WTC11 (cell line): ENCODE data around the gene FGFR2. TPM values are rescaled to one million over a fixed set of nuclear protein-coding genes. Genes with fewer than 3 reads are reported as not detected.
A peak's percentile ranks its signal among the peaks of the same experiment; 100 is the strongest.

Source experiments
- ATAC-seq: fragments of 200-7000 bp; cut with Tn5 transposase; 2 replicates; pipeline ENCODE4 v1.10.0; 2021; ENCODE audit warnings: mild to moderate bottlenecking, moderate library complexity
- CTCF ChIA-PET: fragments of 300-600 bp; sonication (Branson Sonifier 250); formaldehyde crosslinking; loops from one replicate; lab custom pipeline; 2021; ENCODE audit warnings: antibody characterized with exemption; lab: Charles Lee
- POLR2A ChIA-PET: fragments of 350-600 bp; sonication (Branson Sonifier 250); formaldehyde crosslinking; loops from one replicate; lab custom pipeline; 2021; ENCODE audit warnings: antibody characterized with exemption; lab: Charles Lee
- DNase-seq: peaks from one replicate; pipeline ENCODE4 v3.0.0; 2021; ENCODE audit warnings: low spot score
- H3K27ac Mint-ChIP-seq: 2 replicates; pipeline ENCODE4 v1.8.0; 2021; ENCODE audit warnings: mixed read lengths
- H3K27me3 Mint-ChIP-seq: 2 replicates; pipeline ENCODE4 v1.8.0; 2021; ENCODE audit warnings: low read depth, mild to moderate bottlenecking, moderate library complexity, mixed read lengths
- H3K36me3 Mint-ChIP-seq: 2 replicates; pipeline ENCODE4 v1.8.0; 2021; ENCODE audit warnings: mixed read lengths
- H3K4me1 Mint-ChIP-seq: 2 replicates; pipeline ENCODE4 v1.8.0; 2022; ENCODE audit warnings: mixed read lengths
- H3K4me3 Mint-ChIP-seq: 2 replicates; pipeline ENCODE4 v1.8.0; 2021; ENCODE audit warnings: mild to moderate bottlenecking, moderate library complexity, mixed read lengths
- H3K9me3 Mint-ChIP-seq: 2 replicates; pipeline ENCODE4 v1.8.0; 2021; ENCODE audit warnings: mixed read lengths
- CBFB ChIP-seq: sonication (generic); formaldehyde crosslinking; IDR thresholded peaks from 2 replicates; pipeline ENCODE4 v1.8.1; 2022; ENCODE audit warnings: mild to moderate bottlenecking, low read depth, missing genetic modification reagents
- E2F1 ChIP-seq: sonication (generic); formaldehyde crosslinking; IDR thresholded peaks from 2 replicates; pipeline ENCODE4 v1.8.0; 2022; ENCODE audit warnings: mild to moderate bottlenecking, missing genetic modification reagents
- ESRRA ChIP-seq: sonication (generic); formaldehyde crosslinking; IDR thresholded peaks from 2 replicates; pipeline ENCODE4 v1.8.1; 2022; ENCODE audit warnings: mild to moderate bottlenecking, missing genetic modification reagents, borderline replicate concordance
- FOXJ3 ChIP-seq: sonication (generic); formaldehyde crosslinking; IDR thresholded peaks from 2 replicates; pipeline ENCODE4 v1.9.0; 2021; ENCODE audit warnings: missing genetic modification reagents, mild to moderate bottlenecking, borderline replicate concordance
- GRHL2 ChIP-seq: fragments of 250-450 bp; sonication (Bioruptor Pico); IDR thresholded peaks from 2 replicates; pipeline ENCODE4 v1.8.0; 2022; ENCODE audit warnings: mild to moderate bottlenecking, moderate library complexity; ENCODE audit not compliant: insufficient replicate concordance, severe bottlenecking
- IRF1 ChIP-seq: sonication (generic); formaldehyde crosslinking; IDR thresholded peaks from 2 replicates; pipeline ENCODE4 v1.8.0; 2023; ENCODE audit warnings: missing genetic modification reagents
- JAZF1 ChIP-seq: fragments of 250-450 bp; sonication (Bioruptor Pico); IDR thresholded peaks from 2 replicates; pipeline ENCODE4 v1.9.0; 2021; ENCODE audit warnings: moderate library complexity, mild to moderate bottlenecking, inconsistent platforms
- JUN ChIP-seq: sonication (generic); formaldehyde crosslinking; IDR thresholded peaks from 2 replicates; pipeline ENCODE4 v1.8.0; 2023; ENCODE audit warnings: mild to moderate bottlenecking, missing genetic modification reagents
- NFATC4 ChIP-seq: fragments of 250-450 bp; sonication (Bioruptor Pico); IDR thresholded peaks from 2 replicates; pipeline ENCODE4 v1.9.0; 2021; ENCODE audit warnings: mild to moderate bottlenecking
- NR2C2 ChIP-seq: sonication (generic); formaldehyde crosslinking; IDR thresholded peaks from 2 replicates; pipeline ENCODE4 v1.8.0; 2022; ENCODE audit warnings: mild to moderate bottlenecking, missing genetic modification reagents
- RORB ChIP-seq: fragments of 250-450 bp; sonication (Bioruptor Pico); IDR thresholded peaks from 2 replicates; pipeline ENCODE4 v1.9.0; 2021; ENCODE audit warnings: mild to moderate bottlenecking
- SMAD3 ChIP-seq: sonication (generic); formaldehyde crosslinking; IDR thresholded peaks from 2 replicates; pipeline ENCODE4 v1.8.0; 2022; ENCODE audit warnings: missing genetic modification reagents, mild to moderate bottlenecking, borderline replicate concordance
- USF1 ChIP-seq: sonication (generic); formaldehyde crosslinking; IDR thresholded peaks from 2 replicates; pipeline ENCODE4 v1.8.0; 2022; ENCODE audit warnings: mild to moderate bottlenecking, missing genetic modification reagents
- USF2 ChIP-seq: sonication (generic); formaldehyde crosslinking; IDR thresholded peaks from 2 replicates; pipeline ENCODE4 v1.8.1; 2023; ENCODE audit warnings: mild to moderate bottlenecking, missing genetic modification reagents, moderate library complexity
- ZBTB43 ChIP-seq: sonication (generic); formaldehyde crosslinking; IDR thresholded peaks from 2 replicates; pipeline ENCODE4 v1.8.1; 2023; ENCODE audit warnings: mild to moderate bottlenecking, missing genetic modification reagents
- ZNF121 ChIP-seq: sonication (generic); formaldehyde crosslinking; IDR thresholded peaks from 2 replicates; pipeline ENCODE4 v1.8.0; 2023; ENCODE audit warnings: missing genetic modification reagents
- ZNF219 ChIP-seq: sonication (generic); formaldehyde crosslinking; IDR thresholded peaks from 2 replicates; pipeline ENCODE4 v1.8.0; 2023; ENCODE audit warnings: missing genetic modification reagents, mild to moderate bottlenecking, borderline replicate concordance
- ZNF232 ChIP-seq: sonication (generic); formaldehyde crosslinking; IDR thresholded peaks from 2 replicates; pipeline ENCODE4 v1.8.0; 2022; ENCODE audit warnings: mild to moderate bottlenecking, missing genetic modification reagents
- ZNF512 ChIP-seq: sonication (generic); formaldehyde crosslinking; IDR thresholded peaks from 2 replicates; pipeline ENCODE4 v1.8.1; 2022; ENCODE audit warnings: missing genetic modification reagents, borderline replicate concordance
- total RNA-seq: library from RNA; stranded (reverse); gene quantifications from 3 replicates; pipeline ENCODE4 v1.2.3, GENCODE V29; 2021
- TF ChIP-seq, protein P1 (sequence below): sonication (generic); formaldehyde crosslinking; IDR thresholded peaks from 2 replicates; pipeline ENCODE4 v1.8.0; 2022; ENCODE audit warnings: mild to moderate bottlenecking, missing genetic modification reagents
- TF ChIP-seq, protein P2 (sequence below): fragments of 250-450 bp; sonication (Bioruptor Pico); IDR thresholded peaks from 2 replicates; pipeline ENCODE4 v1.9.0; 2021; ENCODE audit warnings: mild to moderate bottlenecking

The FGFR2 gene
- total RNA-seq, 1 experiment from 2014 or later = 95.0 TPM

DNA sequence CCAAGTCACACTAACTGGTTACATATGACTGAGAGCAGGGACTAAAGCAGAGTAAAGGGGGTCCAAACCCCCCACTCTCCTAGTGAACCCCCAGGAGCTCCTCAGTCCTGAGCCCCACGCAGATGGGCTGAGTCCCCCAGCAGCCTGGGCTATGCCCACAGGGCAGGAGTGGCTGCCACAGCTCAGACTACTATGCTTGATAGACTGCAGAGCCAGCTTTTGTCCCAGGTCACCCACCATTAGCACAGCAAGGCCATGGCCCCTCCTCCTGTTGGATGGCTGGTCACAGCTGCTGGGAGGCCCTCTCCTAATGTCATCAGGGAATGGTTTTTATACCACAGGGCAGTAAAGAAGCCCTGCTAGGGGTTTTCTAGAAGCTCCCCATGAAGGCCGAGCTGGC lies 46.3 kb upstream of the FGFR2 start:
- ChIA-PET CTCF (interaction anchor here (1.4 kb wide), 1 partner anchor 19 kb away, joined by 8 read pairs; no protein-coding TSS in a partner anchor), POLR2A (no interaction called here)
- no peak overlapping the region for H3K4me3 Mint-ChIP-seq
- peaks cover 17% of the 10 kb centered on the region for H3K4me1 Mint-ChIP-seq
- H3K9me3 Mint-ChIP-seq = peaks cover 17% of the 10 kb centered on the region
- H3K27me3 Mint-ChIP-seq = peaks cover 2% of the 10 kb centered on the region; the same call in 1 of the 2 replicates
- H3K36me3 Mint-ChIP-seq = peaks cover 11% of the 10 kb centered on the region
- ATAC-seq = peak; percentile 34
- no peak overlapping the region for H3K27ac Mint-ChIP-seq
- DNase-seq = no peak
- TF ChIP-seq GRHL2 (no peak), ZNF121 (CRISPR knock-in tag) (no peak), ZBTB43 (CRISPR knock-in tag) (no peak)

DNA sequence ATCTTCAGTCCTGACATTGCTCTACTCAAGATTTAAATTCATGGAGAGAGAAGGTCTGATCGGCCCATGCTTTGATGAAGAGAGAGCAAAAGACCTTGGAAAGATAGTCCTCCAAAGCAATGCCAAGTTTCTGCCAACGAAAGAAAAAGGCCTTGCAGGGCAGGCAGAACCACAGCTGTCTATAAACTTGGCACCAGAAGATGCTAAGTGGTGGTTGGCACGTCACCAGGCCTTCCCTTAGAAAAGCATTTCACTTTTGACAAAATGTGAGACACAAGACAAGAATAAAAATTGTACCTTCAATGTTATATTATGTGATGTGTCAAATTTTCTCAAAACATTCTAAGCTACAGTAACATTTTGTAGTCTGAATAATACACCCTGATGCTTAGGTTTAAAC lies 42.0 kb upstream of the FGFR2 start:
- Mint-ChIP-seq H3K4me1 (peaks cover 10% of the 10 kb centered on the region), H3K9me3 (peaks cover 44% of the 10 kb centered on the region), H3K36me3 (peaks cover 24% of the 10 kb centered on the region), H3K4me3 (no peak overlapping the region), H3K27me3 (peaks cover 3% of the 10 kb centered on the region; the same call in 1 of the 2 replicates), H3K27ac (no peak overlapping the region)
- POLR2A ChIA-PET = interaction anchor here (0.6 kb wide), 1 partner anchor 31 kb away, joined by 3 read pairs; no protein-coding TSS in a partner anchor
- DNase-seq (no peak), ATAC-seq (no peak)
- CTCF ChIA-PET = no interaction called here
- no peak for TF ChIP-seq CBFB
- no peak for TF ChIP-seq NR2C2
- TF ChIP-seq E2F1 = no peak
- TF ChIP-seq JUN = no peak
- TF ChIP-seq SMAD3 = no peak
- no peak for TF ChIP-seq ZNF512 (CRISPR knock-in tag)
- no peak for TF ChIP-seq ZNF232 (CRISPR knock-in tag)
- no peak for TF ChIP-seq FOXJ3
- TF ChIP-seq ZNF219 = no peak
- no peak for TF ChIP-seq IRF1 (CRISPR knock-in tag)
- TF ChIP-seq JAZF1 (CRISPR knock-in tag) = no peak
- no peak for TF ChIP-seq NFATC4 (CRISPR knock-in tag)
- no peak for TF ChIP-seq USF1 (CRISPR knock-in tag)
- TF ChIP-seq, protein P1, sequence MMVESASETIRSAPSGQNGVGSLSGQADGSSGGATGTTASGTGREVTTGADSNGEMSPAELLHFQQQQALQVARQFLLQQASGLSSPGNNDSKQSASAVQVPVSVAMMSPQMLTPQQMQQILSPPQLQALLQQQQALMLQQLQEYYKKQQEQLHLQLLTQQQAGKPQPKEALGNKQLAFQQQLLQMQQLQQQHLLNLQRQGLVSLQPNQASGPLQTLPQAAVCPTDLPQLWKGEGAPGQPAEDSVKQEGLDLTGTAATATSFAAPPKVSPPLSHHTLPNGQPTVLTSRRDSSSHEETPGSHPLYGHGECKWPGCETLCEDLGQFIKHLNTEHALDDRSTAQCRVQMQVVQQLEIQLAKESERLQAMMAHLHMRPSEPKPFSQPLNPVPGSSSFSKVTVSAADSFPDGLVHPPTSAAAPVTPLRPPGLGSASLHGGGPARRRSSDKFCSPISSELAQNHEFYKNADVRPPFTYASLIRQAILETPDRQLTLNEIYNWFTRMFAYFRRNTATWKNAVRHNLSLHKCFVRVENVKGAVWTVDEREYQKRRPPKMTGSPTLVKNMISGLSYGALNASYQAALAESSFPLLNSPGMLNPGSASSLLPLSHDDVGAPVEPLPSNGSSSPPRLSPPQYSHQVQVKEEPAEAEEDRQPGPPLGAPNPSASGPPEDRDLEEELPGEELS = no peak
- TF ChIP-seq, protein P2, sequence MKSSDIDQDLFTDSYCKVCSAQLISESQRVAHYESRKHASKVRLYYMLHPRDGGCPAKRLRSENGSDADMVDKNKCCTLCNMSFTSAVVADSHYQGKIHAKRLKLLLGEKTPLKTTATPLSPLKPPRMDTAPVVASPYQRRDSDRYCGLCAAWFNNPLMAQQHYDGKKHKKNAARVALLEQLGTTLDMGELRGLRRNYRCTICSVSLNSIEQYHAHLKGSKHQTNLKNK (CRISPR knock-in tag) = no peak
- no peak for TF ChIP-seq RORB (CRISPR knock-in tag)
- no peak for TF ChIP-seq USF2 (CRISPR knock-in tag)
- TF ChIP-seq ESRRA = no peak
- TF ChIP-seq, all 79 proteins: peak for 0
